Measurements from ENCODE around the gene ETFA.

ETFA gene

DNA sequence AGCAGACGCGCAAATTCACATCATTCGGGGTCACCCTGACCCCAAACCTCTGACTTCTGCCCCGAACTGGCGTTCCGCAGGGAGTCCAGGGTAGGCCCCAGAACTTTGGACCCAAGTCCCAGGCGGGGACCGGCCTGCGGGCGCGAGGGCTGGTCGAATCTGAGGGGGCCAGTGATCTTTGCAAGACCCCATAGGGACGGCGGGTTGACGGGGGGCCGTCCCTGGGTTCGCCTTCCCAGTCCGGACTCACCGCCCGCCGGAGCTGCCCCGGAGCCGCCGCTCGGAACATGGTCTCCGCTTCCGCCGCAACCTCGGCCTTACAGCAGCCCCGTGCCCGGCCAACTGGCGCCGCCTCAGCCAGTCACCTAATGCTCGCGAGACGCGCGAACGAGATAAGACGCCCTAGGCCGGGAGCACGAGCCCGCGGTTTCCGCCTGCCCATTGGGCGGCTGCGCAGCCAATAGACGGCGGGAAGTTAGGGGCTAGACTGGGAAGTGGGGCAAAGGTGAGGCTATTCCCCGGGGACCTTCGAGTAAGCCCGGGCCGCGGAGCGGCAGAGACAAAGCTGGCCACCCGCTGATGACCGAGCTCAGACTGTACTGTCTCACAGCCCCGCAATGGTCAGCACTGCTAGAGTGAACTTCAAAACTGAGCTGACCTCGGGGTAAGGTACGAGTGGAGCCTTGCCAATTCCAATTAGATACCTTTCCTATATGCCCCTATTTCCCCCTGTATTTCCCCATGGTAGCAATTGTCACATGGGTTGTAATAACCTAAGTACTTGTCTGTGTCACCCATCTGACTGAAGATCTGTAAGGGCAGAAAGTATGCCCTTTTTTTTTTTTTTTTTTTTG is at the start of gene ETFA:
Gene ETFA, minus strand, starts transcription at position 370 of the 854 bp plus-strand sequence. Its CDS starts 81 bp downstream, at position 289.
- Histone ChIP-seq H3K27me3 (ENCODE audit: insufficient read depth, low read length) (peaks cover 9% of the 10 kb centered on the region; the same call in 1 of the 2 replicates), H3K9ac (ENCODE audit: low read depth, low read length) (peak within 1 kb of the TSS; percentile 92), H3K9me3 (ENCODE audit: insufficient read depth, low read depth, low read length) (no peaks in the 10 kb centered on the region), H3K36me3 (ENCODE audit: insufficient read depth, low read depth, low read length) (no peaks in the 10 kb centered on the region), H3K4me1 (ENCODE audit: insufficient read depth, low read length) (peaks cover 7% of the 10 kb centered on the region; the same call in 1 of the 2 replicates), H3K4me3 (ENCODE audit: low read length) (peak within 1 kb of the TSS; percentile 92), H3K27ac (ENCODE audit: low read length) (no peak within 1 kb of the TSS)

DNA sequence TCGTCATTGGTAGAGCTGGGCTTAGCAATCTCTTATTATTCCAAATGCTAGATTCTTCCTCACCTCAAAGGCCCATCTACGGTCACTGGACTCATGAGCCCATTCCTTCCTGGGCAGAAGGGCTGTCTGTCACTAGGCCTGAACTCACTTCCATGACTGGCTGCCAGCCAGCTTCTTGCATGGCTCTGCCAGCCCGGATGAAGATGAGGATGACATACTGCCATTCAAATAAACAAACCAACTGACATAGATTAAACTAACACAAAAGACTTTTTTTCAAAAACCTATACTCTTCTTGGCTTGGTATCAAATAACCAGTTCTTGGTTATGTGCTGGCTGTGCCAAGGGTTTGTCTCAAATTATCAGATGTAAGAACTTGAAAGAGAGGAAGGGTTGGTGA is 49.1 kb upstream of the ETFA start:
- Histone ChIP-seq H3K27ac (ENCODE audit: low read length) (no peak overlapping the region), H3K4me1 (ENCODE audit: insufficient read depth, low read length) (no peaks in the 10 kb centered on the region), H3K4me3 (ENCODE audit: low read length) (no peak overlapping the region), H3K27me3 (ENCODE audit: insufficient read depth, low read length) (no peaks in the 10 kb centered on the region), H3K9me3 (ENCODE audit: insufficient read depth, low read depth, low read length) (no peaks in the 10 kb centered on the region), H3K36me3 (ENCODE audit: insufficient read depth, low read depth, low read length) (no peaks in the 10 kb centered on the region), H3K9ac (ENCODE audit: low read depth, low read length) (no peak overlapping the region)

DNA sequence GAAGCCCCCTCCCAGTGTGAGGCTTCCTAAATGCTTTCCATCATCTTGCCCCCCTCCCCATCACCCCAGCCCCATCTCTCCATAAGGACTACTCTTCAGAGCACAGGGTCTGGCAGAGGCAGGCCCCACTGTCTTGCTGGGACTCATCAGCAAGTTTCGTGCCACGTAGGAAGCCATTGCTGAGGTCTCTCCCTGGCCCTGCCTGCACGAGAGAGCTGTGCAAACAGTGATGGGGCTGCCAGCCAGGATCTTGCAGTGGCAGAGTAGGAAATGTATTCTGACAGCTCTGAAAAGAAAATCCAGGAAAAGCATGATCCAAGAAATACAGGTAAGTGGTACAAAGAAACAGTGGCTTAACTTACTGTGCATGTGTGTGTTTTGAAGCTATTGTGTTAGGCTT is 47.9 kb upstream of the ETFA start:
- Histone ChIP-seq H3K4me1 (ENCODE audit: insufficient read depth, low read length) (no peaks in the 10 kb centered on the region), H3K9me3 (ENCODE audit: insufficient read depth, low read depth, low read length) (no peaks in the 10 kb centered on the region), H3K4me3 (ENCODE audit: low read length) (no peak overlapping the region), H3K27ac (ENCODE audit: low read length) (no peak overlapping the region), H3K27me3 (ENCODE audit: insufficient read depth, low read length) (no peaks in the 10 kb centered on the region), H3K36me3 (ENCODE audit: insufficient read depth, low read depth, low read length) (no peaks in the 10 kb centered on the region), H3K9ac (ENCODE audit: low read depth, low read length) (no peak overlapping the region)

DNA sequence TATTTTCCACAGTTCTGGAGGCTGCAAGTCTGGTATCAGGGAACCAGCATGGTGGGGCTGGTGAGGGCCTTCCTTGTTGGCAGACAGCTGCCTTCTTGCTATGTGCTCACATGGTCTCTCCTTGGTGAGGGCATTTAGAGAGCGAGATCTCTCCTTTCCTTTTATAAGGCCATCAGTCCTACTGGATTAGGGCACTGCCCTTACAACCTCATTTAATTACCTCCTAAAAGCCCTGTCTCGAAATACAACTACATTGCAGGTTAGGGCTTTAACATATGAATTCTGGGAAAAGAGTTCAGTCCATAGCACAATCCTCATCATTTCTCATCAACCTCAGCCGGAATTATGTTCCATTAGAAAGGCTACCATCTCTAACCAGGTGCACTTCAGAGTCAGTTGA is 47.2 kb upstream of the ETFA start:
- no peak overlapping the region for H3K4me3 ChIP-seq (ENCODE audit: low read length)
- H3K4me1 ChIP-seq (ENCODE audit: insufficient read depth, low read length) = no peaks in the 10 kb centered on the region
- no peaks in the 10 kb centered on the region for H3K27me3 ChIP-seq (ENCODE audit: insufficient read depth, low read length)
- no peak overlapping the region for H3K9ac ChIP-seq (ENCODE audit: low read depth, low read length)
- H3K27ac ChIP-seq (ENCODE audit: low read length) = no peak overlapping the region
- no peaks in the 10 kb centered on the region for H3K36me3 ChIP-seq (ENCODE audit: insufficient read depth, low read depth, low read length)
- no peaks in the 10 kb centered on the region for H3K9me3 ChIP-seq (ENCODE audit: insufficient read depth, low read depth, low read length)

DNA sequence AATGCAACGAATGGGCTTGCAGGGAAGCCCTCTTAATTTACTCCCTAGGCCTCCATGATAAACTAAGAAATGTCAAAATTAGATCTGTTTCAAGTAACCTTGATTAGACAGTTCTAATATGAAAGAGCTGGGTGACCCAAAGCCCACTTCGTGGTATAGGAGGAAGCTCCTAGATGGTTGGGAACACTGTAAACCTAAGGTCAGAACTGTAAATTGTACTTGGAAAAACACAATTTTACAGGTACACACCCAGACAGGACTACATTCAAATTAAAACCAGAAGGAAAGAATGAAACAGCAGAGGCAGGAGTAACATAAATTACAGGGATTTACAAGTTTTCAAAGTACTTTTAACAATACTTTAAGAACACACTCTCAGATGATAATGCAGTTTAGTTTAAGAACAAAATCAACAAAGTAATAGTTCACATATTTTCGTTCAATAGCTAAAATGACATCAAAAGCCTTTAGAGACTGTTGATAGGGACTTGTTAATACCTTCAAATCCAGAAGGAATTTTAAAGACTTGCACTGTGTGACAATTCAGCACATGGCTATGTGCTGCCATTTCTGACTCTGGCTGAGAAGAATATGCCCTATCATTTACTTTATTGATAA is 43.7 kb upstream of the ETFA start:
- H3K27ac ChIP-seq (ENCODE audit: low read length) = no peak overlapping the region
- peaks cover 16% of the 10 kb centered on the region for H3K27me3 ChIP-seq (ENCODE audit: insufficient read depth, low read length)
- H3K9ac ChIP-seq (ENCODE audit: low read depth, low read length) = no peak overlapping the region
- no peaks in the 10 kb centered on the region for H3K4me1 ChIP-seq (ENCODE audit: insufficient read depth, low read length)
- no peaks in the 10 kb centered on the region for H3K36me3 ChIP-seq (ENCODE audit: insufficient read depth, low read depth, low read length)
- no peak overlapping the region for H3K4me3 ChIP-seq (ENCODE audit: low read length)
- no peaks in the 10 kb centered on the region for H3K9me3 ChIP-seq (ENCODE audit: insufficient read depth, low read depth, low read length)

DNA sequence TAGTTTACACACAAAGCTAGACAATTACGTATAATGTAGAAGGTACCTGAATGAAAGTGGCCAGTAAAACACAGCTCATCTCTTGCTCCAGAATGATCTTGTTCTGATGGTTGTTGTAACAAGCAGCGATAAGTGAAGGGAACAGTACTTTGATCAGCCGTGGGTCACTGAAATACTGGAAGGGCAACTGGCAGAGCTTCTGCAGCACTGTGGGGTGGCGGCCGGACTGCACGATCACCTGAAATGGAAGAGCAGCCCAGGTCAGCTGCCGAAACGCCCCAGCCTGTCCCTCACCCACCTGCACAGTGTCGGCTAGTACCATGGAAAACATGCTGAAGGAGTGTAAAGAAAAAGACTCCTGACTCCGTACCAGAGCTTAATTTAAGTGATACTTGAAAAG is 42.6 kb upstream of the ETFA start:
- H3K4me1 ChIP-seq (ENCODE audit: insufficient read depth, low read length) = no peaks in the 10 kb centered on the region
- peaks cover 26% of the 10 kb centered on the region for H3K27me3 ChIP-seq (ENCODE audit: insufficient read depth, low read length)
- no peaks in the 10 kb centered on the region for H3K36me3 ChIP-seq (ENCODE audit: insufficient read depth, low read depth, low read length)
- no peak overlapping the region for H3K27ac ChIP-seq (ENCODE audit: low read length)
- H3K9ac ChIP-seq (ENCODE audit: low read depth, low read length) = no peak overlapping the region
- H3K4me3 ChIP-seq (ENCODE audit: low read length) = no peak overlapping the region
- no peaks in the 10 kb centered on the region for H3K9me3 ChIP-seq (ENCODE audit: insufficient read depth, low read depth, low read length)

DNA sequence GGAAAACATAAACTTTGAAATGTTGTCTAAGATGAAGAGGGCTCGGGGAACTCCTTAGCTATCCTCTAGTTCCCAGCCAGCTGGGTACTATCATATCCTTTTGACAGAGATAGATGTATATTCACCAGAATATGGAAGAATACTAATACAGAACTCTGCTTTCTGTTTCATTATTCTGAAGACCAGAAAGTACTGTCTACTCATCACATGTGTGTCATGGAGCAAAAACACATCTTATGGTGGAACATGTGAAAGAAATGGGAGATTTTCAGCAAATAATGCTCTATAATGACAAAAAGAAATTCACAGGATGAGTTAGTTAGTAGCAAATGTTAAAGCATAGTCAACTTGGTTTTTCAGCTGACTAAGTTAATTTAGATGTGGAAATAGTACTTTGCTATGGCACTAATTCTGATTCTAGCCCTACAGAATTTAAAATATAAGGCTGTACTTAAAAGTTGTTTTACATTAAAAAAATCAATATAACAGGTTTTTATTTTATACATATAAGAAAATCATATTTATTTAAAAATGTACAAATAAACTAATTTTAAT is 41.8 kb upstream of the ETFA start:
- Histone ChIP-seq H3K4me1 (ENCODE audit: insufficient read depth, low read length) (no peaks in the 10 kb centered on the region), H3K4me3 (ENCODE audit: low read length) (no peak overlapping the region), H3K9ac (ENCODE audit: low read depth, low read length) (no peak overlapping the region), H3K36me3 (ENCODE audit: insufficient read depth, low read depth, low read length) (no peaks in the 10 kb centered on the region), H3K27me3 (ENCODE audit: insufficient read depth, low read length) (peaks cover 34% of the 10 kb centered on the region), H3K9me3 (ENCODE audit: insufficient read depth, low read depth, low read length) (no peaks in the 10 kb centered on the region), H3K27ac (ENCODE audit: low read length) (no peak overlapping the region)

DNA sequence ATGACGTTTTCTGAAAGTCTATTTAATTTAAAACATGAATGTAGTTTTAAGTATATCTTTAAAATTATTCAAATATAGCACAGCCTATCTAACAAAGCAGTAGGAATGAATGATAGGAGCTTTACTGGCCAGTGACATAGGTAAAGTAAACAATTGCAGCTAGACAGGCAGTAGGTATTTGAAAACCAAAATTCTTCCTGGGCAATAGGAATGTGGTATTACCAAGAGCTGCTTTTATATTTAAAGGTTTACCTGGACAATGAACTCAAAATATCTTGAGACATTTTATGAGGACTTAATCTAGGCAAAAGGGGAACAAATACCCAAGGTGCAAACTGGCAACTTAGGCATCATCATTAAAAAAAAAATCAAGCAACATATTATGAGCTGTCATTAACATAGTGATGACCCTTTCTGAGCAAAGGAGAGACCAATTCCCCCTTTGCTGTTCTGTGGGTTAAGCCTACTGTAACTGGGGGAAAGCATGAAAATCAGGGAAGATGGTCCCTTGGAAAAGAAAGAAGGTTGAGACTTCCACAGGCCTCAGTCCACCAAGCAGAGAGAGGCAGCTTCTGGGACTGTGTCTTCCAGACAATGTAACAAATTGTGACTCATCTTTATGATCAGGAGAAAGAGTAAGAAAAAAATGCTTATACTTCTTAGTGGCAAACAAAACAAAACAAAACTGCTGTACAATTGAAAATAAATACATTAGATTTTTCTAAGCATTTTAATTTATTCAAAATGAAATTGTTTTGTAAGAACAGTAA is 38.2 kb upstream of the ETFA start:
- Histone ChIP-seq H3K4me3 (ENCODE audit: low read length) (no peak overlapping the region), H3K27ac (ENCODE audit: low read length) (no peak overlapping the region), H3K9me3 (ENCODE audit: insufficient read depth, low read depth, low read length) (no peaks in the 10 kb centered on the region; the same call in 1 of the 2 replicates), H3K9ac (ENCODE audit: low read depth, low read length) (no peak overlapping the region), H3K27me3 (ENCODE audit: insufficient read depth, low read length) (peaks cover 71% of the 10 kb centered on the region), H3K4me1 (ENCODE audit: insufficient read depth, low read length) (no peaks in the 10 kb centered on the region), H3K36me3 (ENCODE audit: insufficient read depth, low read depth, low read length) (no peaks in the 10 kb centered on the region)

DNA sequence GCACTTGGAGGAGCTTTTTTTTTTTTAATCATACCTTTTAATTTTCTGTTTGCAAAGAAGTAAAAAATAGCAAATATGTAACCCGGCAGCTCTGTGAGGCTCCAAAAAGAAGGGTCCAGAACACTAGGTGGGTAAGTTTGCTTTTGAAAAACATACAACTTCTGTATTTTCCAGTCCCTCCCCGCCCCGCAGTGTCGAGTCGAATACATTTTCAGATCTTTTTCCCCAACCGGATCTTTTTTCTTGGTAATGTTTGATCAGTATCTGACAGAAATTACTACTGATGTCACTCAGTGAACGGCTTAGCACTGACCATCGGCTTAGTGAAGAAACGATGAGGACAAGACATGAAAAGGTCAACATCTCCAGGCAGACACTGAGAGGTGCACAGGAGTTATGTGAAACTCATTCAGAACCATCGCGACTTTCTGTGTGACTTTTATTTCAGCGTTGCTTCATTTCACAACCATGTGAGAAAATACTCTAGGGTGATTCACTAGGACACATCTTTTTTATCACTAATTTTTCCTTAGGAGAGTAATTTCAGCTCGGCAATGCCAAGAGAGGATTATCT is 36.3 kb upstream of the ETFA start:
- H3K4me1 ChIP-seq (ENCODE audit: insufficient read depth, low read length) = no peaks in the 10 kb centered on the region
- H3K9ac ChIP-seq (ENCODE audit: low read depth, low read length) = no peak overlapping the region
- peak overlapping the region; percentile 69; the same call in 1 of the 2 replicates for H3K4me3 ChIP-seq (ENCODE audit: low read length)
- no peaks in the 10 kb centered on the region for H3K36me3 ChIP-seq (ENCODE audit: insufficient read depth, low read depth, low read length)
- H3K27me3 ChIP-seq (ENCODE audit: insufficient read depth, low read length) = peaks cover 90% of the 10 kb centered on the region
- H3K9me3 ChIP-seq (ENCODE audit: insufficient read depth, low read depth, low read length) = no peaks in the 10 kb centered on the region; the same call in 1 of the 2 replicates
- H3K27ac ChIP-seq (ENCODE audit: low read length) = no peak overlapping the region

DNA sequence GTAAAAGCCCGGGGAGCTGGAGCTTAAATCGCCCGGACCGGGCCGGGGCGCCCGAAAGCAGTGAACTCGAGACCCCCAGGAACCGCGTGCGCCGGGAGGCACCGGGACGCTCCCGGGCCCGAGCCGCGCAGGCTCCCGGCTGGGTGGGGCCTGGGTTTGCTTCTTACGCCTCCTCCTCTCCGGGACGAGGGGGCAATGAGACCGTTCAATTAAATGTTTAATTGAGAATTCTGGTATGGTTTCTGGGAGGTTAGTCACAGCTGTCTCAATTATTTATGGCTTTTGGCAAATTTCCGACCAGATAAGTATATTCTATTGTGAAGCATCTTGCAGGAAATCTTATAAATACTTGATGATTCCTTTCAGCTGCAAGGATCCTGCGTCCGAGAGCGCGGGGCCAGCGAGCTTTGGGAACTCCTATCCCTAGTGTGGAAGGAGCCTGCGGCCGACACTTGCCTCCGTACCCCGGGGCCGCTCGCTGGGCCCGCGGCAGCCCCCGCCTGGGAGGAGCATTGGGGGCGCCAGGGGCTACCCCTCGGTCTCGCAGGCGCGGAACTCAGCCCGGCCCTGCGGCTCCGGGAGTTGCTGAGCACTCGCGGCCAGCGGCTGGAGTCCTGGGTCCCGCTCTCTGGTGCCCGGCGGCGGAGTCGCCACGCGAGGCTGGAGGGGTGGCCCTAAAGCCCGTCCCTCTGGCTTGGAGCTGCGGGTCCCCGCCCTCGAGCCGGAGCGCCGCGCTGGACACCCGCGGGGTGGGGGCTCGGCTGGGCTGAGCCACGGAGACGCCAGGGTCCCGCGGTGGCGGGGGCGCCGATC is 35.6 kb upstream of the ETFA start:
- Histone ChIP-seq H3K36me3 (ENCODE audit: insufficient read depth, low read depth, low read length) (no peaks in the 10 kb centered on the region), H3K27me3 (ENCODE audit: insufficient read depth, low read length) (peaks cover 97% of the 10 kb centered on the region), H3K27ac (ENCODE audit: low read length) (no peak overlapping the region), H3K9me3 (ENCODE audit: insufficient read depth, low read depth, low read length) (no peaks in the 10 kb centered on the region; the same call in none of the 2 replicates), H3K9ac (ENCODE audit: low read depth, low read length) (no peak overlapping the region), H3K4me1 (ENCODE audit: insufficient read depth, low read length) (no peaks in the 10 kb centered on the region), H3K4me3 (ENCODE audit: low read length) (peak overlapping the region; percentile 69)
